SK-N-SH (cell line): ENCODE results near the gene SPTA1. TPM values are rescaled to one million over a fixed set of nuclear protein-coding genes. Genes with fewer than 3 reads are reported as not detected.

Experiments used
- CTCF ChIA-PET: fragments of 300-600, 350-600 bp; formaldehyde crosslinking; extraction: SDS; loops from one replicate; lab custom pipeline; 2021; lab: Yijun Ruan, JAX
- POLR2A ChIA-PET: fragments of 350-600 bp; sonication (Branson Sonifier 250); formaldehyde crosslinking; extraction: SDS; loops from one replicate; lab custom pipeline; 2020; ENCODE audit warnings: antibody characterized with exemption, inconsistent platforms; lab: Yijun Ruan, JAX
- DNase-seq: peaks from one replicate; pipeline ENCODE4 v3.0.0; 2012
- H2AFZ ChIP-seq: fragments of 200-600 bp; sonication (generic); 2 replicates; pipeline ENCODE4 v1.8.1; 2016; ENCODE audit warnings: antibody characterized with exemption, mild to moderate bottlenecking, low read depth
- H3F3A ChIP-seq: fragments of 200-600 bp; sonication (generic); replicated peaks from 2 replicates; pipeline ENCODE3; 2016; ENCODE audit warnings: antibody characterized with exemption, mild to moderate bottlenecking; ENCODE audit not compliant: insufficient read depth
- H3K27ac ChIP-seq, 2 experiments: fragments of 200-500 bp in 1 of 2; fragments of 200-600 bp in 1 of 2; sonication (Bioruptor generic) in 1 of 2; sonication (generic), shearing (Covaris generic) in 1 of 2; 2 replicates each; pipeline versions ENCODE4 v1.5.1 to v1.6.1; 2014 to 2016; ENCODE audit warnings: low read depth in 2 of 2, inconsistent platforms in 1 of 2, low read length in 1 of 2, mild to moderate bottlenecking in 1 of 2, mixed read lengths in 1 of 2
- H3K27me3 ChIP-seq: fragments of 200-600 bp; sonication (generic), shearing (Covaris generic); 2 replicates; pipeline ENCODE4 v1.6.1; 2016; ENCODE audit warnings: mixed run types; ENCODE audit not compliant: insufficient read depth
- H3K36me3 ChIP-seq, 2 experiments: fragments of 200-500 bp in 1 of 2; fragments of 200-600 bp in 1 of 2; sonication (Bioruptor generic) in 1 of 2; sonication (generic) in 1 of 2; replicated peaks in 1 of 2; 2 replicates each; pipeline versions ENCODE3 to v1.5.1; 2014 to 2016; ENCODE audit warnings: low read length in 1 of 2, mild to moderate bottlenecking in 1 of 2; ENCODE audit not compliant: insufficient read depth in 2 of 2, control insufficient read depth in 1 of 2
- H3K4me1 ChIP-seq, 2 experiments: fragments of 200-500 bp in 1 of 2; fragments of 200-600 bp in 1 of 2; sonication (Bioruptor generic) in 1 of 2; sonication (generic), shearing (Covaris generic) in 1 of 2; 2 replicates each; pipeline versions ENCODE4 v1.5.1 to v1.6.1; 2014 to 2016; ENCODE audit warnings: low read depth in 1 of 2, low read length in 1 of 2, mixed run types in 1 of 2; ENCODE audit not compliant: insufficient read depth in 2 of 2, control insufficient read depth in 1 of 2
- H3K4me2 ChIP-seq: fragments of 200-600 bp; sonication (generic), shearing (Covaris generic); 2 replicates; pipeline ENCODE4 v1.6.1; 2017; ENCODE audit warnings: mixed run types
- H3K4me3 ChIP-seq, 2 experiments: fragments of 200-500 bp in 1 of 2; fragments of 200-600 bp in 1 of 2; sonication (Bioruptor generic) in 1 of 2; sonication (generic), shearing (Covaris generic) in 1 of 2; 2 replicates each; pipeline versions ENCODE4 v1.5.1 to v1.8.1; 2014 to 2016; ENCODE audit warnings: low read depth in 2 of 2, inconsistent platforms in 1 of 2, low read length in 1 of 2, mild to moderate bottlenecking in 1 of 2, mixed read lengths in 1 of 2, moderate library complexity in 1 of 2
- H3K79me2 ChIP-seq: fragments of 200-600 bp; sonication (generic); 2 replicates; pipeline ENCODE4 v1.8.1; 2017; ENCODE audit warnings: mild to moderate bottlenecking; ENCODE audit not compliant: insufficient read depth
- H3K9ac ChIP-seq: fragments of 200-600 bp; sonication (generic); 2 replicates; pipeline ENCODE4 v1.6.1; 2017; ENCODE audit warnings: mixed run types
- H3K9me2 ChIP-seq: fragments of 200-600 bp; sonication (generic); 2 replicates; pipeline ENCODE4 v1.6.1; 2017; ENCODE audit warnings: mixed run types
- H3K9me3 ChIP-seq: fragments of 200-600 bp; sonication (generic); 2 replicates; pipeline ENCODE4 v1.6.1; 2017; ENCODE audit warnings: mixed run types, mild to moderate bottlenecking, moderate library complexity
- H4K20me1 ChIP-seq: fragments of 200-600 bp; sonication (generic); 2 replicates; pipeline ENCODE4 v1.6.1; 2017; ENCODE audit warnings: mild to moderate bottlenecking, mixed run types; ENCODE audit not compliant: insufficient read depth
- CHD2 ChIP-seq: fragments of 150-350 bp; IDR thresholded peaks from 2 replicates; pipeline ENCODE4 v1.6.1; 2018; ENCODE audit warnings: low read length; ENCODE audit not compliant: partially characterized antibody
- CTCF ChIP-seq: fragments of 200-600 bp; sonication (generic); IDR thresholded peaks from 2 replicates; pipeline ENCODE4 v1.6.1; 2017; ENCODE audit warnings: antibody characterized with exemption, mild to moderate bottlenecking, moderate library complexity
- ELF1 ChIP-seq: IDR thresholded peaks from 2 replicates; pipeline ENCODE4 v1.4.0; 2012
- EZH2phosphoT487 ChIP-seq: fragments of 200-600 bp; sonication (generic); IDR thresholded peaks from 2 replicates; pipeline ENCODE4 v1.6.1; 2017; ENCODE audit warnings: low read depth, mixed run types, mild to moderate bottlenecking, antibody characterized with exemption, moderate library complexity, borderline replicate concordance
- FOSL2 ChIP-seq: IDR thresholded peaks from 2 replicates; pipeline ENCODE4 v1.4.0; 2012; ENCODE audit warnings: low read depth, mild to moderate bottlenecking, moderate library complexity, borderline replicate concordance
- FOXM1 ChIP-seq: IDR thresholded peaks from 2 replicates; pipeline ENCODE4 v1.4.0; 2012; ENCODE audit warnings: low read depth, mild to moderate bottlenecking
- GABPA ChIP-seq: IDR thresholded peaks from 2 replicates; pipeline ENCODE4 v1.4.0; 2012; ENCODE audit warnings: low read depth, mild to moderate bottlenecking
- MAX ChIP-seq: IDR thresholded peaks from 2 replicates; pipeline ENCODE4 v1.4.0; 2012; ENCODE audit warnings: low read depth
- MEF2A ChIP-seq: IDR thresholded peaks from 2 replicates; pipeline ENCODE4 v1.4.0; 2012; ENCODE audit warnings: low read depth, borderline replicate concordance
- MXI1 ChIP-seq: IDR thresholded peaks from 2 replicates; pipeline ENCODE4 v1.6.1; 2012; ENCODE audit warnings: mild to moderate bottlenecking, low read depth, low read length, improper control_type of control experiment
- NFIC ChIP-seq: IDR thresholded peaks from 2 replicates; pipeline ENCODE4 v1.4.0; 2012; ENCODE audit warnings: borderline replicate concordance
- PBX3 ChIP-seq: IDR thresholded peaks from 2 replicates; pipeline ENCODE4; 2012
- RAD21 ChIP-seq: IDR thresholded peaks from 2 replicates; pipeline ENCODE4 v1.6.1; 2012; ENCODE audit warnings: mild to moderate bottlenecking, low read length
- REST ChIP-seq: IDR thresholded peaks from 2 replicates; pipeline ENCODE4 v1.6.1; 2012; ENCODE audit warnings: mild to moderate bottlenecking, low read depth, low read length, moderate library complexity
- RFX5 ChIP-seq: IDR thresholded peaks from 2 replicates; pipeline ENCODE4 v1.6.1; 2012; ENCODE audit warnings: mild to moderate bottlenecking, improper control_type of control experiment, low read length
- RXRA ChIP-seq: IDR thresholded peaks from 2 replicates; pipeline ENCODE4 v1.4.0; 2012; ENCODE audit warnings: low read depth, mild to moderate bottlenecking, borderline replicate concordance
- SIN3A ChIP-seq: IDR thresholded peaks from 2 replicates; pipeline ENCODE4 v1.6.1; 2012; ENCODE audit warnings: low read depth, mild to moderate bottlenecking, low read length, moderate library complexity, borderline replicate concordance
- SMC3 ChIP-seq: IDR thresholded peaks from 2 replicates; pipeline ENCODE4 v1.6.1; 2012; ENCODE audit warnings: low read depth, low read length, improper control_type of control experiment
- TAF1 ChIP-seq: IDR thresholded peaks from 2 replicates; pipeline ENCODE4 v1.6.1; 2012; ENCODE audit warnings: low read depth, mild to moderate bottlenecking, low read length, moderate library complexity, borderline replicate concordance
- USF2 ChIP-seq: fragments of 150-350 bp; IDR thresholded peaks from 2 replicates; pipeline ENCODE4 v1.6.1; 2017; ENCODE audit warnings: antibody characterized with exemption, low read length, low read depth, borderline replicate concordance
- WGBS: methylation state at CpG from one replicate; pipeline ENCODE4 v1.1.6; 2017; ENCODE audit warnings: low lambda C conversion rate; 5-methylcytosine and 5-hydroxymethylcytosine counted together
- polyA plus RNA-seq, 3 experiments: library from polyadenylated mRNA; depleted of rRNA; stranded (reverse); fragments of >200 nt; gene quantifications; 2 replicates each; pipeline ENCODE4 v1.2.3, GENCODE V29; 2012

SPTA1 gene
- polyA plus RNA-seq, 1 of the 3 experiments (the other 2 are of a cell fraction), result not detected

GRCh38 chr1:158579733-158580132 lies 106.8 kb downstream of the SPTA1 start, which contains the start of gene OR10X1:
Gene OR10X1, minus strand, starts transcription at chr1:158579899. Its CDS starts 0 bp downstream, at chr1:158579899.
- TF ChIP-seq TAF1 (no peak), FOXM1 (no peak), MXI1 (no peak), RXRA (no peak), FOSL2 (no peak), MEF2A (no peak), ELF1 (no peak), RFX5 (no peak), PBX3 (no peak), SIN3A (no peak), CHD2 (no peak), USF2 (no peak), RAD21 (no peak), EZH2phosphoT487 (no peak), GABPA (no peak)
- no peaks in the 10 kb centered on the region for H3K4me1 ChIP-seq
- H3K36me3 ChIP-seq, result no peaks in the 10 kb centered on the region
- no peaks in the 10 kb centered on the region for H3K9me3 ChIP-seq
- no peak within 1 kb of the TSS for H2AFZ ChIP-seq
- no peaks in the 10 kb centered on the region for H3K79me2 ChIP-seq
- H3K27me3 ChIP-seq, result no peaks in the 10 kb centered on the region
- no peak for DNase-seq
- CTCF ChIA-PET, result no interaction called here
- no peak within 1 kb of the TSS for H3K4me3 ChIP-seq
- H4K20me1 ChIP-seq, result no peaks in the 10 kb centered on the region
- H3K9ac ChIP-seq, result no peak within 1 kb of the TSS
- H3K4me2 ChIP-seq, result no peak within 1 kb of the TSS
- WGBS, result 3% methylated on average over 1 of the region's 1 CpG
- POLR2A ChIA-PET, result no interaction called here
- H3F3A ChIP-seq, result no peaks in the 10 kb centered on the region
- H3K27ac ChIP-seq, result no peak within 1 kb of the TSS
- H3K9me2 ChIP-seq, result no peaks in the 10 kb centered on the region

GRCh38 chr1:158577561-158577960 lies 109.0 kb downstream of the SPTA1 start:
- 1% methylated on average over 3 of the region's 3 CpGs for WGBS
- H4K20me1 ChIP-seq, result no peaks in the 10 kb centered on the region
- no peaks in the 10 kb centered on the region for H3K9me3 ChIP-seq
- H3K9ac ChIP-seq, result no peak overlapping the region
- no peaks in the 10 kb centered on the region for H3K27me3 ChIP-seq
- H3F3A ChIP-seq, result no peaks in the 10 kb centered on the region
- ChIA-PET POLR2A (no interaction called here), CTCF (no interaction called here)
- no peak overlapping the region for H3K4me2 ChIP-seq
- no peaks in the 10 kb centered on the region for H3K4me1 ChIP-seq
- no peak overlapping the region for H3K4me3 ChIP-seq
- no peaks in the 10 kb centered on the region for H3K79me2 ChIP-seq
- H3K36me3 ChIP-seq, result no peaks in the 10 kb centered on the region
- DNase-seq, result no peak
- no peak overlapping the region for H2AFZ ChIP-seq
- H3K27ac ChIP-seq, result no peak overlapping the region
- H3K9me2 ChIP-seq, result no peaks in the 10 kb centered on the region
- no peak for TF ChIP-seq MEF2A
- TF ChIP-seq MXI1, result no peak
- no peak for TF ChIP-seq FOSL2
- TF ChIP-seq MAX, result no peak
- no peak for TF ChIP-seq SMC3
- TF ChIP-seq USF2, result no peak
- no peak for TF ChIP-seq GABPA
- no peak for TF ChIP-seq FOXM1
- TF ChIP-seq NFIC, result no peak
- no peak for TF ChIP-seq CTCF
- TF ChIP-seq REST, result no peak
